GM19452 (cell line): ENCODE measurements around the gene MICAL3.
A peak's percentile ranks its signal among the peaks of the same experiment; 100 is the strongest.

Source experiments
- ATAC-seq: cut with Tn5 transposase; IDR thresholded peaks from one replicate; pipeline ENCODE4 v1.9.1; 2021; ENCODE audit not compliant: unreplicated experiment

MICAL3 gene

DNA sequence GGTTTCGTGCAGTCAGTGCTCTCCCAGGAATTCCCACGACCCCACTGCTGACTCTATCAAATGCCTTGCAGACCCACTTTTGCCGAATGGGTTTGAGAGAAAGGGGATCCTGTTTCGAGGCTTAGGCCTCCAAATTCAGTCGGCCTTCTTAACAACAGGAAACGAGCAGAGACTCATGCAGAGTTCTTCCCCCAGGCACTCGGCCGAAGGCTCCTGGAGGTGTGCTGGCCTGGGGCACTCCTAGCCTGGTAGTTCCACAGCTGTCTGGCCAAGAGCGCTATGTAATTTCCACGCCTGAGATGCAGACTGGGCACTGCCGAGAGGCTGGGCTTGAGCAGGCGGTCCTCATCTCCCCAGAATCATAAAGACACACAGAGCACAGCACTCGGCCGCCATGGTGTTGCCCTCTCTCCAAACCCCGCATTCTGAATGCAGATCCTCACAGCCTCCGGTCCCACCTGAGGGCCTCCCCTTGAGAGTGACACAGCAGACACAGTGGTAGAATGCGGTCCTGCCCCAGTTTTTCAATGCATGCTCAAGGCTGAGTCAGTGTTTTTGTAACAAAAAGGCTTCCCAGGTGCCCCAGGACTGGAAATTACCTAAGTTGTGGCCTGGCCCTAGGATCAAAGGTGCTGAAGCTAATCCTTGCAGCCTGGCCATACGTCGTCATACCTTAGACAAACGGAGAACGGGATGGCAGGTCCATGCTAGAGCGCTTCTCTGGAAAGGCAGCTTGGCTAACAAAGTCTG lies 219.9 kb downstream of the MICAL3 start:
- no peak for ATAC-seq

DNA sequence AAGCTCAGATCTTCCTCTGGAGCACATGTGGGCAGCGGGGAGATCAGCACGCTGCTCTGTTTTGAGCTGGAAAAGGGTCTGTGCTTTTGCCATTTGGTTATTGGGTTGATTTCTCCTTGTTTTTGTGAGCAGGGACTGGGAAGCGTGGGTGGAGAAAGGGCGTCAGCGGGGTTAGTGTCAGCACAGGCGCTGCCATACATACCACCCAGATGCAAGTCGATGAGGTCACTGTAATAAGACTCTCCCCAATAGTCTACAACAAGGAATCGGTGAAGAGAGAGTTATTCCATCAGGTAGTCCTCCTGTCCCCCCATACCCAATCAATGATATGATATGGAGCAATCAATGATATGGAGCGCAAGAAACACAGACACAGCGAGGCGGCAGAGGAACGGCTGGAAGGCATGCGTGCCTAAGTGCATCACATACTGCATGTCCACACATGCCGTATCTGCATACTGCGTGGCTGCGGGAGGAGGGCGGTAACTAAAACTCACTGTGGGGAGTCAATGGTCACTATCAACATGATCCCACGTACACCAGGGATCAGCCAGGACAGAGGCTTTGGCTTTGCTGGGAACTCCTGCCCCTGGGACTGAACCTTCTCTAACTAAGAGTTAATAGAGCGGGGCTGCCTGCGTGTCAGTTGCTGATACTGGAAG lies 220.6 kb downstream of the MICAL3 start:
- no peak for ATAC-seq

GRCh38 chr22:17802822-17803221 lies 221.5 kb downstream of the MICAL3 start:
- no peak for ATAC-seq

DNA sequence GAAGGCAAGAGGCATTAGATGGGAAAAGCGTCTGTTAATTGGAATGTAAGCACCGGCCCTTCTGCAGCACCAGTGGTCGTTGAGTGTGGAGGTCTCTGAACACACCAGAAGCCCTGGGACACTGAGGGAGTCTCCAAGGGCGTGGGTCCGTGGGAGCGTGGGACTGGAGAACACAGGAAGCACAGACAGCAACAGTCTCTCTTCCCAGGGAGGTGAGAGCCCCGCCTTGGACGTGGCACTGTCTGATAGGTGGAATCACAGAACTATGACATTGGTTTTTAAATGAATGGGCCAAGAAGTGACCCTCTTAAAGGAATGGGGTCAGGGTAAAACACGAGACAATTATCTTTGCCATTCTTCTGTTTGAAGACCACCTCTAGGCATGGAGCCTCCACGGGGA lies 221.9 kb downstream of the MICAL3 start:
- no peak for ATAC-seq

GRCh38 chr22:17797721-17798559 lies 226.4 kb downstream of the MICAL3 start:
- peak; percentile 46 for ATAC-seq

DNA sequence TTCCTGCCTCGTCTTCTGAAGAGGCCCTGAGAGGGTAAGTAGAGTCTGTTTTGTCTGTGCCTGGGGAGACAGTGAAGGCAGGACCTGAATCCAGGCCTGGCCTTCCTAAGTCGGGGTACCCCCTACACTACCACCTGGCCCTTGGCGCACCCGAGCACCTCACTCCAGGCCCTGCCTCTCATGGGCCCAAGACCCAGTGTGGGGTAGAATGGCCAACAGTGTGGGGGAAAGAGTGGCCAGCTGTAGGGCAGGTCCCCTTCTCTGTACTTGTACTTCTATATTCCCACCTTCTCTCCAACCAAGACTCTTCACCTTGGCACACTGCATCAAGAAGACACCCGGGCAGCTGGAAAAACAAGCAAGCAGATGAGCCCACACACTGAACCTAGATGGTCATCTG lies 227.7 kb downstream of the MICAL3 start:
- ATAC-seq = no peak

GRCh38 chr22:17795661-17796548 lies 228.5 kb downstream of the MICAL3 start:
- no peak for ATAC-seq

DNA sequence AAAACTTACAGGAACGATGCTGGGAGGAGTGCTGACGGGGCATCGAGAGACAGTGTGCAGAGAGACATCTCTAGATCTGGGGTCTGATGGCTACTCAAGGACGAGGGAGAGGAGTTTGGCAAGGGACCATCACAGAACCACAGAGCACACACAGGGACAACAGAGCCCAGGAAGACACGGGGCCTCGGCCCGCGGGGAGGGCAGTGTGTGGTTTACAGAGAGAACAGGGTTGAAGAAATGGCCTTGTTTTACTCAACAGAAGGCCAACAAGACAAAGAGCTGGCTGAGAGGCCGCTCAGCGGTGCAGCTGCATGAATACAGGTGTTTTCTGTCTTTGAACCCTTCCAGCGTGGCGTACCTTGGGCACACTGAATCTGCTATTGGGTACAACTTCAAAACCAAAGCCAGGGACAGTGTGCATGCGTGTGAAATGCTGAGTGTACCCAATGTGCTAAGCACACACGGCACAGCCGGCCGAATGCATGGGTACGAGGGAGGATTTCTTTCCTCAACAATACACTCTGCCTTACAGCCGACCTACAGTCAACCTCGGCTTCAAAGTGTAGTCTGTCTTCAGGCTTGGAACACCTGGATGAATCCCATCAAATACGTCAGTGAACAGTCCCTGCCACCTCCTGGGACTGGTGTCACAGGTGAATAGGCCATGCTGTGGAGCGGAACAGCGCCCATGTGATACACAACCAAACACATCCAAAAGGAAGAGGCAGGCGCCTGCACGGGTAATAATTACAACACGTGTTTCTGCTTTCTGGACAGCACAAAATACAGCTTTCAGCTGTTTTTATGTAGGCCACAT lies 229.4 kb downstream of the MICAL3 start:
- no peak for ATAC-seq

GRCh38 chr22:17792854-17793434 lies 231.4 kb downstream of the MICAL3 start:
- no peak for ATAC-seq

- no peak for ATAC-seq
Observed at GRCh38 chr22:17792299-17792698, 232.1 kb downstream of the MICAL3 start.

DNA sequence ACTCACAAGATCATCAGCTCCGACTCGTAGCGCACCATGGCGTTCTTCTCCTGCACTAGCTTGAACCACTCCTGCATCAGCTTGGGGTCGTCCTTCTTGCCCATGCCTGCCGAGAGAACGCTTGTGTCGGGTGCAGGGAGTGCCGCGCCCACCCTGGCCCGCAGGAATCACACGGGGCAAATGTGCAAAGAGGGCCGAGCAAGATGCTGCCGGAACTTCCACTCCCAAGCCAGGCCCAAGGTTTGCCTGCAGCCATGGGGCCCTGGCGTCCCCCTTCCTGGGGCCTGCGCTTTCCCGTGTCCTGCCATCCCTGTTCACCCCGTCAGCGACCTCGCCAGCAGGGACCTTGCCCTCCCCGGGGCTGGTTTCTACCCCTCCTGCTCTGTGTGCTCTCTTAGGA lies 233.2 kb downstream of the MICAL3 start:
- ATAC-seq = no peak

- no peak for ATAC-seq
Observed at GRCh38 chr22:17789379-17790200, 234.8 kb downstream of the MICAL3 start.

- no peak for ATAC-seq
Observed at GRCh38 chr22:17788528-17789378, 235.6 kb downstream of the MICAL3 start.

- ATAC-seq = no peak
Observed at GRCh38 chr22:17787716-17788330, 236.5 kb downstream of the MICAL3 start.

GRCh38 chr22:17787241-17787640 lies 237.1 kb downstream of the MICAL3 start:
- ATAC-seq = no peak

GRCh38 chr22:17786435-17787161 lies 237.8 kb downstream of the MICAL3 start:
- ATAC-seq = no peak
